ENCODE measurements around the gene CRYL1.

DNA sequence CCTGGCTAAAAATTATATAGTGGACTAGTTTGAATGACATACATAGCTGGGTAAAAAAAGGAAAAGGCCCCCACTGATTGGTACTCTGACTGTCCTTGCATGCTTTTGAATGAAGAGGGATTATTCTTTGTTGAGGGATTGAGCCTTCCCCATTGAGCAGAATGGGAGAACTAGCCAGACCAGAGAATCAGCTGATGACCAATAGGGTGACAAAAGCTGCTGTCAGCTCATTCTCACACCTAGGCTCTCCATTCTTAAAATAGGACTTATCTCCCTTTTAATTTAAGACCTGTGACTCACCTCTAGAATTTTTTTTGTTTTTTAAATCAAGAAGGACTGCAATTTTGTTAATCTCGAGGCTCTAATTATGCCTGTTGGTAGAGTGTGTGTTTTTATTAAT is 79.3 kb downstream of the CRYL1 start:
- TF ChIP-seq TAF1 (IDR thresholded peaks at IDR 0.05; ENCODE audit: low read depth), result no peak
- no peak for TF ChIP-seq ZBTB7A (IDR thresholded peaks at IDR 0.05; ENCODE audit: low read depth)
- TF ChIP-seq, protein P1, sequence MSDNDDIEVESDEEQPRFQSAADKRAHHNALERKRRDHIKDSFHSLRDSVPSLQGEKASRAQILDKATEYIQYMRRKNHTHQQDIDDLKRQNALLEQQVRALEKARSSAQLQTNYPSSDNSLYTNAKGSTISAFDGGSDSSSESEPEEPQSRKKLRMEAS (IDR thresholded peaks at IDR 0.05), result no peak
- no peak for TF ChIP-seq RAD21 (IDR thresholded peaks at IDR 0.05; ENCODE audit: low read depth)
- TF ChIP-seq NFIC (IDR thresholded peaks at IDR 0.05), result no peak
- no peak for TF ChIP-seq CREB1 (IDR thresholded peaks at IDR 0.05; ENCODE audit: low read depth)
- no peak for TF ChIP-seq TEAD4 (IDR thresholded peaks at IDR 0.05)
- no peak for TF ChIP-seq EP300 (IDR thresholded peaks at IDR 0.05; ENCODE audit: borderline replicate concordance)
